Measurements from ENCODE around the gene WDPCP.
"Not testable (repeated sequence)": the region's sequence is repeated elsewhere in the genome, so short reads cannot be mapped to it uniquely, and the experiment has no call there.

- TF ChIP-seq, protein P1, sequence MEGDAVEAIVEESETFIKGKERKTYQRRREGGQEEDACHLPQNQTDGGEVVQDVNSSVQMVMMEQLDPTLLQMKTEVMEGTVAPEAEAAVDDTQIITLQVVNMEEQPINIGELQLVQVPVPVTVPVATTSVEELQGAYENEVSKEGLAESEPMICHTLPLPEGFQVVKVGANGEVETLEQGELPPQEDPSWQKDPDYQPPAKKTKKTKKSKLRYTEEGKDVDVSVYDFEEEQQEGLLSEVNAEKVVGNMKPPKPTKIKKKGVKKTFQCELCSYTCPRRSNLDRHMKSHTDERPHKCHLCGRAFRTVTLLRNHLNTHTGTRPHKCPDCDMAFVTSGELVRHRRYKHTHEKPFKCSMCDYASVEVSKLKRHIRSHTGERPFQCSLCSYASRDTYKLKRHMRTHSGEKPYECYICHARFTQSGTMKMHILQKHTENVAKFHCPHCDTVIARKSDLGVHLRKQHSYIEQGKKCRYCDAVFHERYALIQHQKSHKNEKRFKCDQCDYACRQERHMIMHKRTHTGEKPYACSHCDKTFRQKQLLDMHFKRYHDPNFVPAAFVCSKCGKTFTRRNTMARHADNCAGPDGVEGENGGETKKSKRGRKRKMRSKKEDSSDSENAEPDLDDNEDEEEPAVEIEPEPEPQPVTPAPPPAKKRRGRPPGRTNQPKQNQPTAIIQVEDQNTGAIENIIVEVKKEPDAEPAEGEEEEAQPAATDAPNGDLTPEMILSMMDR (conservative IDR thresholded peaks at IDR 0.05; ENCODE audit: low read depth in 2 of 2): peak; percentile 44
- TF ChIP-seq POLR2AphosphoS5 (IDR thresholded peaks at IDR 0.05; ENCODE audit: low read depth); EZH2 (IDR thresholded peaks at IDR 0.05; ENCODE audit: low read depth, unreplicated experiment): not testable (repeated sequence)
Observed at GRCh38 chr2:63323662-63324061, 264.6 kb downstream of the WDPCP start.
